ENCODE results near the gene DOCK8. TPM values are rescaled to one million over a fixed set of nuclear protein-coding genes. Genes with fewer than 3 reads are reported as not detected.

The DOCK8 gene
- polyA plus RNA-seq, 1 donor (not counting 4 experiments of a cell fraction or from before 2014, with no cell fraction given), result 1.5 TPM

DNA sequence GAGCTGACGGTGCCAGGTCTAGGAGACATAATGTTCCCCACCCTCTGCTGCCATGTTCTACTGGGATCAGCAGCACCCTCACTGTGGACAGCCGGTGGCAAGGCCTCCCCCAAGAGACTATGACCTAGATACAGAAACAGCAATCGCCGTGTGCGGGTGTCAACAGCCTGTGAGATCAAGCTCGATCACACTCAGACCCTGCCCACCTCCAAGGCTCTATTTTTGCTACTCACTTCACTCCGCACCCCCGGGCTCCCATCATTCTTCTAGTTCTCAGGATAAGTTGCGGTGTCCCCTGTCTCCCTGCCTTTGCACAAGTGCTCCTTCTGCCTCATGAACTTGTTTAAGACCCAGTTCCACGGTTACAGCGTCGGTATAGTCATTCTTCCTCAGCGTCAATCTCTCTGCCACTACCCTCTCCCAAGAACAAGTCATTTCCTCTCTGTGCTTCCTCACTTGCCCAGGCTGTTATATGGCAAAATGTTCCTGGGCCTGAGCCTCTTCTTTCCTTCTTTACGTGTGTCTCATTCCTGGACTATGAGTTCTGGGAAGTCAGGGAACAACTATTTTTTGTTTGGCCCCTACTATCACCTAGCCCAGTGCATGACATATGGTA, 5.4 kb upstream of the DOCK8 start:
- Histone ChIP-seq H4K20me1 (ENCODE audit: control insufficient read depth, extremely low read depth, insufficient read depth, low read length) (no peaks in the 10 kb centered on the region), H3K9ac (ENCODE audit: control insufficient read depth, extremely low read depth, insufficient read depth, low read length) (no peak overlapping the region), H3K27ac (ENCODE audit: control insufficient read depth, insufficient read depth, low read length) (no peak overlapping the region), H3K36me3 (ENCODE audit: control insufficient read depth in 2 of 2, extremely low read depth in 1 of 2, insufficient read depth in 2 of 2, low read length in 2 of 2) (no peaks in the 10 kb centered on the region), H3K9me3 (ENCODE audit: control insufficient read depth, low read depth, low read length) (no peaks in the 10 kb centered on the region), H3K4me3 (ENCODE audit: control insufficient read depth in 2 of 3, extremely low read depth in 1 of 3, insufficient read depth in 2 of 3, low read depth in 1 of 3, low read length in 3 of 3) (no peak overlapping the region), H3K79me2 (ENCODE audit: control insufficient read depth, insufficient read depth, low read length) (no peaks in the 10 kb centered on the region), H3K9me1 (ENCODE audit: control insufficient read depth, extremely low read depth, insufficient read depth, low read length) (no peaks in the 10 kb centered on the region), H2AFZ (ENCODE audit: control insufficient read depth, low read length) (no peak overlapping the region), H3K4me1 (ENCODE audit: control insufficient read depth, extremely low read depth, insufficient read depth, low read length) (no peaks in the 10 kb centered on the region), H3K4me2 (ENCODE audit: control insufficient read depth, extremely low read depth, insufficient read depth, low read depth, low read length) (no peak overlapping the region), H3K27me3 (ENCODE audit: control insufficient read depth, extremely low read depth, insufficient read depth, low read length) (no peaks in the 10 kb centered on the region)
- TF ChIP-seq CTCF (optimal IDR thresholded peaks at IDR 0.05 in 1 of 3, IDR thresholded peaks at IDR 0.05 in 1 of 3, conservative IDR thresholded peaks at IDR 0.05 in 1 of 3; ENCODE audit: extremely low read depth in 1 of 3, insufficient read depth in 2 of 3, low read length in 3 of 3), result no peak
- TF ChIP-seq EZH2 (IDR thresholded peaks at IDR 0.05; ENCODE audit: low read length), result no peak
- FAIRE-seq (no peak), DNase-seq (ENCODE audit: low read depth, low spot score) (no peak)
- dilution Hi-C loops (cut with MboI; ENCODE audit: extremely low pct_ligation_motif_present, low sequenced_read_pairs), result no loop called here

GRCh38 chr9:211036-211435, 3.6 kb upstream of the DOCK8 start:
- Histone ChIP-seq H3K9me3 (ENCODE audit: control insufficient read depth, low read depth, low read length) (no peaks in the 10 kb centered on the region), H3K27ac (ENCODE audit: control insufficient read depth, insufficient read depth, low read length) (no peak overlapping the region), H2AFZ (ENCODE audit: control insufficient read depth, low read length) (no peak overlapping the region), H3K4me3 (ENCODE audit: control insufficient read depth in 2 of 3, extremely low read depth in 1 of 3, insufficient read depth in 2 of 3, low read depth in 1 of 3, low read length in 3 of 3) (no peak overlapping the region), H3K9me1 (ENCODE audit: control insufficient read depth, extremely low read depth, insufficient read depth, low read length) (no peaks in the 10 kb centered on the region), H3K9ac (ENCODE audit: control insufficient read depth, extremely low read depth, insufficient read depth, low read length) (no peak overlapping the region), H3K36me3 (ENCODE audit: control insufficient read depth in 2 of 2, extremely low read depth in 1 of 2, insufficient read depth in 2 of 2, low read length in 2 of 2) (no peaks in the 10 kb centered on the region), H3K27me3 (ENCODE audit: control insufficient read depth, extremely low read depth, insufficient read depth, low read length) (no peaks in the 10 kb centered on the region), H3K79me2 (ENCODE audit: control insufficient read depth, insufficient read depth, low read length) (no peaks in the 10 kb centered on the region), H3K4me2 (ENCODE audit: control insufficient read depth, extremely low read depth, insufficient read depth, low read depth, low read length) (no peak overlapping the region), H4K20me1 (ENCODE audit: control insufficient read depth, extremely low read depth, insufficient read depth, low read length) (no peaks in the 10 kb centered on the region), H3K4me1 (ENCODE audit: control insufficient read depth, extremely low read depth, insufficient read depth, low read length) (peaks cover 3% of the 10 kb centered on the region)
- FAIRE-seq (no peak), DNase-seq (ENCODE audit: low read depth, low spot score) (no peak)
- TF ChIP-seq EZH2 (IDR thresholded peaks at IDR 0.05; ENCODE audit: low read length), result no peak
- TF ChIP-seq CTCF (optimal IDR thresholded peaks at IDR 0.05 in 1 of 3, IDR thresholded peaks at IDR 0.05 in 1 of 3, conservative IDR thresholded peaks at IDR 0.05 in 1 of 3; ENCODE audit: extremely low read depth in 1 of 3, insufficient read depth in 2 of 3, low read length in 3 of 3), result no peak
- dilution Hi-C loops (cut with MboI; ENCODE audit: extremely low pct_ligation_motif_present, low sequenced_read_pairs), result no loop called here
